GM20000 (cell line): ENCODE measurements around the gene NEK2.
A peak's percentile ranks its signal among the peaks of the same experiment; 100 is the strongest.

Experiments used
- DNase-seq: peaks from one replicate; pipeline ENCODE4 v3.0.0; 2012; ENCODE audit warnings: low spot score
- CTCF ChIP-seq: IDR thresholded peaks from 2 replicates; pipeline ENCODE4 v1.5.1; 2012; ENCODE audit warnings: mild to moderate bottlenecking, control low read depth; ENCODE audit errors: extremely low read depth, missing control alignments

NEK2 gene

GRCh38 chr1:211680752-211681327, 5.4 kb upstream of the NEK2 start:
- peak; percentile 73 for DNase-seq
- peak; percentile 54 for TF ChIP-seq CTCF

- DNase-seq, result no peak
- no peak for TF ChIP-seq CTCF
Measured at GRCh38 chr1:211677659-211678058, 2.2 kb upstream of the NEK2 start.

GRCh38 chr1:211676761-211677160, 1.3 kb upstream of the NEK2 start:
- TF ChIP-seq CTCF, result no peak
- no peak for DNase-seq

- TF ChIP-seq CTCF, result no peak
Measured at GRCh38 chr1:211676106-211676583, 724 bp upstream of the NEK2 start.

GRCh38 chr1:211667065-211667617, 8.3 kb downstream of the NEK2 start:
- no peak for TF ChIP-seq CTCF
- DNase-seq, result no peak

More at GRCh38 chr1:211676106-211676583, 724 bp upstream of the NEK2 start:
- DNase-seq, result no peak

GRCh38 chr1:211660718-211661222, 14.7 kb downstream of the NEK2 start:
- TF ChIP-seq CTCF, result no peak
- no peak for DNase-seq

- no peak for TF ChIP-seq CTCF
Measured at GRCh38 chr1:211656728-211657127, 18.7 kb downstream of the NEK2 start.

More at GRCh38 chr1:211656728-211657127, 18.7 kb downstream of the NEK2 start:
- no peak for DNase-seq
